Thyroid gland (tissue), 4 donors: ENCODE results near the gene TXNRD3. TPM values are rescaled to one million over a fixed set of nuclear protein-coding genes. Genes with fewer than 3 reads are reported as not detected.
"Not testable (repeated sequence)": the region's sequence is repeated elsewhere in the genome, so short reads cannot be mapped to it uniquely, and the experiment has no call there.

Source experiments
- DNase-seq, 2 donors: peaks; one replicate each; pipeline ENCODE4 v3.0.0-alpha.2; 2019
- H3K27ac ChIP-seq, 3 donors: fragments of 200-600 bp; sonication (generic); 1 replicate in 2 of 3; 2 replicates in 1 of 3; pipeline ENCODE4 v1.5.1; 2016 to 2019; ENCODE audit warnings: mild to moderate bottlenecking in 1 of 3, moderate library complexity in 1 of 3
- H3K27me3 ChIP-seq: fragments of 200-600 bp; sonication (generic); one replicate; pipeline ENCODE4 v1.5.1; 2019
- H3K36me3 ChIP-seq, 2 donors: fragments of 200-600 bp; sonication (generic); one replicate each; pipeline ENCODE4 v1.5.1; 2016 to 2019
- H3K4me1 ChIP-seq, 2 donors: fragments of 200-600 bp; sonication (generic); one replicate each; pipeline ENCODE4 v1.5.1; 2017 to 2019
- H3K4me3 ChIP-seq, 3 donors: fragments of 200-600 bp; sonication (generic); replicated peaks in 1 of 3; 1 replicate in 2 of 3; 2 replicates in 1 of 3; pipeline ENCODE4 v1.5.1; 2016; ENCODE audit warnings: mild to moderate bottlenecking in 1 of 3
- H3K9me3 ChIP-seq: fragments of 200-600 bp; sonication (generic); one replicate; pipeline ENCODE4 v1.5.1; 2017
- POLR2A ChIP-seq, 2 donors: fragments of 450-650 bp; IDR thresholded peaks; one replicate each; pipeline ENCODE4 v1.6.1; 2017; ENCODE audit warnings: antibody characterized with exemption in 2 of 2, mild to moderate bottlenecking in 2 of 2, moderate library complexity in 1 of 2
- WGBS, 2 donors: methylation state at CpG; one replicate each; pipeline ENCODE4 v1.1.5; 2017; 5-methylcytosine and 5-hydroxymethylcytosine counted together
- intact Hi-C: fragments of 100-400 bp; cut with DNase I; formaldehyde crosslinking; loops from one replicate; pipeline ENCODE4 v1.15.1; 2023
- total RNA-seq, 4 donors: library from RNA; depleted of rRNA; stranded (reverse); fragments of >200 nt; gene quantifications; one replicate each; pipeline ENCODE4 v1.2.3, GENCODE V29; 2016
- TF ChIP-seq, protein P1 (sequence below), 6 experiments: fragments of 200-600 bp in 3 of 6; fragments of 450-650 bp in 3 of 6; sonication (generic) in 3 of 6; IDR thresholded peaks; one replicate each; pipeline ENCODE4 v1.5.1; 2016 to 2019; ENCODE audit warnings: antibody characterized with exemption in 6 of 6, mild to moderate bottlenecking in 2 of 6, inconsistent platforms in 1 of 6, moderate library complexity in 1 of 6

Gene TXNRD3
- total RNA-seq, 4 donors from 2014 or later, result 14.4 to 21.3 (median 17.7) TPM

DNA sequence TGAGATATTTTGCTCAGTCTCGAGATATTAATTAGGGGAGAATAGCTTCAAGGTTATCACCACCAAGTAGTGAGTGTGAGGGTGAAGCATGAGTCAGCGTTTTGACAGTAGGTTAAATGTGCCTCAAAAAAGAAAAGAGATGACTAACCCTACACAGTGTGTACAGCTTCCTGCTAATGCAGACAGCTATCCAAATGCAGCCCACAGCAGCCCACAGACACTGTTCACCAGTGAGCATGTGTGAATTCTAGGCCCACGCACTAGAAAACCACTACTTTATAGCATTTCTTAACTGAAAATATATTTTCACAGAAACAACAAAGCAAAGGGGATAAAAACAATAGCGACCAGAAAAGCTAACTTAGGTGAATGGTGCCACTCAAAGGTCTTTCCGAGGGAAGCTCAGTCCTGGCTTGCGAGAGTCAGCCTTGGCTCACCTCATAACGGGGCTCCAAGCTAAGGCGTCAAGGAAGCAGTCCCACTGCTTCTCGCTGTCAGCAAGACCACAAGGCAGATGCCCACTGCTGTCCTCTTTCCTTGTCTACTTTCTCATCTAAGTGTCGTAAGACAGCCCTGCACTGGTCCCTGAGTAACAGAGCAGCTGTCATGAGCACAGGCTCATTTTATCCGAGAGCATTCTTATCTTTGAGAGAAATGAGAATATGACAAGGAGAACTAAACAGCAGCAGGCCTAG is 47.6 kb downstream of the TXNRD3 start:
- no peak overlapping the region for H3K4me3 ChIP-seq
- intact Hi-C loops, result no loop called here
- 89 to 93% methylated on average over 11 of the region's 11 CpGs for WGBS, 2 donors
- H3K4me1 ChIP-seq, result no peaks in the 10 kb centered on the region
- H3K36me3 ChIP-seq, result peaks cover 28 to 42% of the 10 kb centered on the region in 2 donors
- H3K9me3 ChIP-seq, result no peaks in the 10 kb centered on the region
- TF ChIP-seq, protein P1, sequence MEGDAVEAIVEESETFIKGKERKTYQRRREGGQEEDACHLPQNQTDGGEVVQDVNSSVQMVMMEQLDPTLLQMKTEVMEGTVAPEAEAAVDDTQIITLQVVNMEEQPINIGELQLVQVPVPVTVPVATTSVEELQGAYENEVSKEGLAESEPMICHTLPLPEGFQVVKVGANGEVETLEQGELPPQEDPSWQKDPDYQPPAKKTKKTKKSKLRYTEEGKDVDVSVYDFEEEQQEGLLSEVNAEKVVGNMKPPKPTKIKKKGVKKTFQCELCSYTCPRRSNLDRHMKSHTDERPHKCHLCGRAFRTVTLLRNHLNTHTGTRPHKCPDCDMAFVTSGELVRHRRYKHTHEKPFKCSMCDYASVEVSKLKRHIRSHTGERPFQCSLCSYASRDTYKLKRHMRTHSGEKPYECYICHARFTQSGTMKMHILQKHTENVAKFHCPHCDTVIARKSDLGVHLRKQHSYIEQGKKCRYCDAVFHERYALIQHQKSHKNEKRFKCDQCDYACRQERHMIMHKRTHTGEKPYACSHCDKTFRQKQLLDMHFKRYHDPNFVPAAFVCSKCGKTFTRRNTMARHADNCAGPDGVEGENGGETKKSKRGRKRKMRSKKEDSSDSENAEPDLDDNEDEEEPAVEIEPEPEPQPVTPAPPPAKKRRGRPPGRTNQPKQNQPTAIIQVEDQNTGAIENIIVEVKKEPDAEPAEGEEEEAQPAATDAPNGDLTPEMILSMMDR (IDR thresholded peaks at IDR 0.05), result no peak
- no peak for TF ChIP-seq POLR2A (IDR thresholded peaks at IDR 0.05)
- no peaks in the 10 kb centered on the region for H3K27me3 ChIP-seq
- DNase-seq, result no peak
- no peak overlapping the region for H3K27ac ChIP-seq

DNA sequence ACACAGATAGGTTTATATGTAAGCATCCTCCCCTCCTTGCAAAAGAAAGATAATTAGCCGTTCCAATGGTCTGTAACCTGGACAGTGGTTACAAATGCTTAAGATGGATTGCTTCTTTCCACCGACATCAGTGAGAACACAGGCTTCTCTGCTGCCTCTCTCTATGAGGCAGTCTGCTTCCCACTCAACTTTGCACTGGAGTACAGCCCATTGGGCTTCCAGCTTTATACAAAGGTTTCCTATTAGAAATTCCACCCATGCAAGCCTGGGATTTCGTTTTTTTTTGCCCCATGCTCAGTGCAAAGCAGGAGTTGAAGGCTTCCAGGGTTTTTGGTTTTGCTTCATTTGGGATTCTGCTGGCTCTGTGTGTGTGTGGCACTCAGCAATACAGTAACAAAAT is 48.9 kb downstream of the TXNRD3 start:
- TF ChIP-seq, protein P1 (IDR thresholded peaks at IDR 0.05), result no peak
- no peak for TF ChIP-seq POLR2A (IDR thresholded peaks at IDR 0.05)
- intact Hi-C loops, result no loop called here
- no peak for DNase-seq
- Histone ChIP-seq H3K4me3 (no peak overlapping the region), H3K36me3 (peaks cover 28 to 42% of the 10 kb centered on the region in 2 donors), H3K27ac (no peak overlapping the region), H3K9me3 (no peaks in the 10 kb centered on the region), H3K27me3 (no peaks in the 10 kb centered on the region), H3K4me1 (no peaks in the 10 kb centered on the region)
- 89 to 91% methylated on average over 3 of the region's 3 CpGs for WGBS, 2 donors

DNA sequence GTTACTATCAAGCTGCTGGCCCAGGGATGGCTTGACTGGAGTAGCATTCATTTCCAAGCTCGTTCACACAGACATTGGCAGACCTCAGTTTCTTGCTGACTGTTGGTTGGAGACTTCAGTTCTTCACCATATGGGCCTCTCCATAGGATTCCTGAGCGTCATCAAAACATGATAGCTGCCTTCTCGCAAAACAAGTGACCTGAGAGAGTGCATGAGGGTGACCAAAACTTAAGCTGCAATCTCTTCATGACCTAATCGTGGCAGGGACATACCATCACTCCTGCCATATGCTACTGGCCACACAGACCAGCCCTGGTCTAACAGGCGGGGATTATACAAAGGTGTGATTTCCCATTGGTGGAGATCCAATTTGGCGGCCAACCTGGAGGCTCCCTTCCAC is 50.2 kb downstream of the TXNRD3 start:
- no peak for TF ChIP-seq POLR2A (IDR thresholded peaks at IDR 0.05)
- TF ChIP-seq, protein P1 (IDR thresholded peaks at IDR 0.05), result no peak
- DNase-seq, result no peak
- Histone ChIP-seq H3K27ac (no peak overlapping the region), H3K9me3 (no peaks in the 10 kb centered on the region), H3K4me1 (no peaks in the 10 kb centered on the region), H3K4me3 (no peak overlapping the region), H3K36me3 (peaks cover 28 to 30% of the 10 kb centered on the region in 2 donors), H3K27me3 (no peaks in the 10 kb centered on the region)
- intact Hi-C loops, result no loop called here
- 89 to 91% methylated on average over 6 of the region's 6 CpGs for WGBS, 2 donors

DNA sequence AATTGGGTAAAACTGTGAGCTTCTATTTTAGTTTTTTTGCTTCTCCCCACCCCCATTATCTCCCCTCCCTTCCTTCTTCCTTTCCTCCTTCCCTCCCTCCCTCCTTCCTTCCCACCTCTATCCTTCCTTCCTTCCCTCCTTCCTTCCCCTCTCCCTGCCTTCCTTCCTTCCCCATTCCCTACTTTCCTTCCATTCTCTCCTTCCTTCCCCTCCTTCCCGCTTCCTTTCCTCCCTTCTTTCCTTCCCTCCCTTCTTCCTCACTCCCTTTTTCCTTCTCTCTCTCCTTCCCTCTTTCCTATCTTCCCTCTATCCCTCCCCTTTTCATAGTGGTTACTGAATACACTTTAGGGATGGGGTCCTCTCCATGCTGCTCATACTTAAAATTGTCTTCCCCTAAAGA is 55.8 kb downstream of the TXNRD3 start:
- WGBS, 2 donors, result 0% methylated on average over 1 of the region's 1 CpG
- no peaks in the 10 kb centered on the region for H3K36me3 ChIP-seq
- DNase-seq, result no peak
- H3K27me3 ChIP-seq, result no peaks in the 10 kb centered on the region
- H3K27ac ChIP-seq, result no peak overlapping the region
- H3K9me3 ChIP-seq, result no peaks in the 10 kb centered on the region
- intact Hi-C loops, result no loop called here
- no peak overlapping the region for H3K4me3 ChIP-seq
- no peaks in the 10 kb centered on the region for H3K4me1 ChIP-seq
- TF ChIP-seq, protein P1 (IDR thresholded peaks at IDR 0.05), result no peak
- no peak for TF ChIP-seq POLR2A (IDR thresholded peaks at IDR 0.05)

DNA sequence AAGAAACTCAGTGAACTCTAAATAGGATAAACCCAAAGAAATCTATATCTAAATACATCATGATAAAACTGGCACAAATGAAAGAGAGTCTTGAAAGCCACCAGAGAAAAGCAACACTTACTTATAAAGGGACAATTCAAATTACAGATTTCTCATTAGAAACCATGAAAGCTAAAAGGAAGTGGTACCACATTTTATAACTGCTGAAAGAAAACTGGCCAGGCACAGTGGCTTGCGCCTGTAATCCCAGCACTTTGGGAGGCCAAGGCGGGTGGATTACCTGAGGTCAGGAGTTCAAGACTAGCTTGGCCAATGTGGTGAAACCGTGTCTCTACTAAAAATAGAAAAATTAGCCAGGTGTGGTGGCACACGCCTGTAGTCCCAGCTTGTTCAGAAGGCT is 59.4 kb downstream of the TXNRD3 start:
- H3K27me3 ChIP-seq, H3K27ac ChIP-seq, intact Hi-C loops, DNase-seq, H3K36me3 ChIP-seq, H3K4me1 ChIP-seq, H3K4me3 ChIP-seq, H3K9me3 ChIP-seq: not testable (repeated sequence)
- WGBS, 2 donors, result 93 to 96% methylated on average over 4 of the region's 4 CpGs

DNA sequence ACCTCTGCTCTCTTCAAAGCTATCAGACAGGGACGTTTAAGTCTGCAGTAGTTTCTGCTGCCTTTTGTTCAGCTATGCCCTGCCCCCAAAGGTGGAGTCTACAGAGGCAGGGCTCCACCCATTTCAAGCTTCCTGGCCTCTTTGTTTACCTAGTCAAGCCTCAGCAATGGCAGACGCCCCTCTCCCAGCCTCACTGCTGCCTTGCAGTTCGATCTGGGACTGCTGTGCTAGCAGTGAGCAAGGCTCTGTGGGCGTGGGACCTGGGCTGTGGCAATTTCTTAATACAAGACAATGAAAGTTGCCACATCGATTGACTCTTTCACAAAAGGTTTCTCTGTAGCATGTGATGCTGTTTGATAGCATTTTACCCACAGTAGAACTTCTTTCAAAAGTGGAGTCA is 63.4 kb downstream of the TXNRD3 start:
- 62 to 67% methylated on average over 5 of the region's 5 CpGs for WGBS, 2 donors
- DNase-seq, H3K4me1 ChIP-seq, H3K36me3 ChIP-seq, H3K9me3 ChIP-seq, H3K27ac ChIP-seq, H3K27me3 ChIP-seq, intact Hi-C loops, H3K4me3 ChIP-seq: not testable (repeated sequence)
